HUES64 (cell line): ENCODE measurements around the gene FAM72A.
A peak's percentile ranks its signal among the peaks of the same experiment; 100 is the strongest.
"Not testable (repeated sequence)": the region's sequence is repeated elsewhere in the genome, so short reads cannot be mapped to it uniquely, and the experiment has no call there.

Source experiments
- H3K27ac ChIP-seq: 2 replicates; pipeline ENCODE4 v1.7.0; 2013; ENCODE audit warnings: low read depth, low read length, inconsistent platforms
- H3K27me3 ChIP-seq: 2 replicates; pipeline ENCODE4 v1.6.1; 2013; ENCODE audit warnings: mild to moderate bottlenecking, low read length; ENCODE audit not compliant: insufficient read depth
- H3K36me3 ChIP-seq: 2 replicates; pipeline ENCODE4 v1.6.1; 2013; ENCODE audit warnings: mild to moderate bottlenecking, low read length; ENCODE audit not compliant: insufficient read depth
- H3K4me1 ChIP-seq: 2 replicates; pipeline ENCODE4 v1.6.1; 2013; ENCODE audit warnings: mild to moderate bottlenecking, low read length, moderate library complexity; ENCODE audit not compliant: insufficient read depth
- H3K4me3 ChIP-seq: 2 replicates; pipeline ENCODE4 v1.5.1; 2013; ENCODE audit warnings: mild to moderate bottlenecking, low read length, moderate library complexity
- H3K9ac ChIP-seq: 2 replicates; pipeline ENCODE4 v1.6.1; 2013; ENCODE audit warnings: mild to moderate bottlenecking, low read depth, low read length
- H3K9me3 ChIP-seq: 2 replicates; pipeline ENCODE4 v1.6.1; 2013; ENCODE audit warnings: low read depth, low read length; ENCODE audit not compliant: insufficient read depth
- WGBS: fragments of 150-250, 120-280 bp; methylation state at CpG from one replicate; pipeline ENCODE4 v1.1.7; 2013; ENCODE audit warnings: missing lambda C conversion rate; 5-methylcytosine and 5-hydroxymethylcytosine counted together

Gene FAM72A

DNA sequence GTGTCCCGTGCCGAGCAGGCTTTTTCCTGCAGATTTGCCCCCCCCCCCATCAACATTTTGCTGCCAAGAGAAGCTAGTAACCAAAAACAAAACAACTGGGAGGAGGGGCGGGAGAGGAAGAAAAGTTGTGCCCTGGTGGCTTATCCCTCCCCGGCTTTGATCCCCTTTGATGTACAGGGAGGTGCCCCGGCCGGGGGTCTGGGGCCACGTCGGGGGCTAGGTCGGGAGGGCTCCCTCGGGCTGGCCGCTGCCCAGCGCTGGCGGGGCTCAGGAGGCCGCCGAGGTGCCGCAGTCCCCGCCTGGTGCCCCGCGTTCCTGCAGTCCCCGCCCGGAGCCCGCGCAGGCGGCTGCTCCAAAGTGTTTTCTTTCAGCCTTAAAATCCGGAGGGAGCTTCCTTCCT is 2.2 kb upstream of the FAM72A start:
- H3K9ac ChIP-seq, H3K36me3 ChIP-seq, H3K9me3 ChIP-seq, H3K27me3 ChIP-seq, H3K27ac ChIP-seq, H3K4me1 ChIP-seq: not testable (repeated sequence)
- peak overlapping the region; percentile 53 for H3K4me3 ChIP-seq
- WGBS: 0% methylated on average over 14 of the region's 25 CpGs

DNA sequence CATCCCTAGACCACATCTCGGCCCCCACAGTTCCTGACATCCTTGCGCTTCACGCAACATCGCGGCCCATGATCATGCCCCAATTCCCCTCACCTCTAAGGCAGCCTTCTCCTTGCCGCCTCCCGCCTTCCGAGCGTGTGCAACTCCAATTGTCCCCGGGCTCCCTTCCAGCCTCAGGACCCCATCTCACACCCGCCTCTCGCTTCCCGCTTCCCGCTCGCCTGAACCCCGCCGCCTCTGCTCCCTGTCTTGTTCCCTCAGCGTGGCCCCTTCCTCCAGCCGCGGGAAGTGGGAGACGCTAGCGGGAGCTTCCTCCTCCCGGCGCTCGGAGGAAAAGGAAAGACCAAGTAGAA is 1.5 kb upstream of the FAM72A start:
- H3K27ac ChIP-seq, H3K27me3 ChIP-seq, H3K9ac ChIP-seq, H3K9me3 ChIP-seq, H3K36me3 ChIP-seq, H3K4me1 ChIP-seq: not testable (repeated sequence)
- H3K4me3 ChIP-seq: peak overlapping the region; percentile 41; the same call in 1 of the 2 replicates
- WGBS: no CpG with 5 or more reads among the region's 25 CpGs

DNA sequence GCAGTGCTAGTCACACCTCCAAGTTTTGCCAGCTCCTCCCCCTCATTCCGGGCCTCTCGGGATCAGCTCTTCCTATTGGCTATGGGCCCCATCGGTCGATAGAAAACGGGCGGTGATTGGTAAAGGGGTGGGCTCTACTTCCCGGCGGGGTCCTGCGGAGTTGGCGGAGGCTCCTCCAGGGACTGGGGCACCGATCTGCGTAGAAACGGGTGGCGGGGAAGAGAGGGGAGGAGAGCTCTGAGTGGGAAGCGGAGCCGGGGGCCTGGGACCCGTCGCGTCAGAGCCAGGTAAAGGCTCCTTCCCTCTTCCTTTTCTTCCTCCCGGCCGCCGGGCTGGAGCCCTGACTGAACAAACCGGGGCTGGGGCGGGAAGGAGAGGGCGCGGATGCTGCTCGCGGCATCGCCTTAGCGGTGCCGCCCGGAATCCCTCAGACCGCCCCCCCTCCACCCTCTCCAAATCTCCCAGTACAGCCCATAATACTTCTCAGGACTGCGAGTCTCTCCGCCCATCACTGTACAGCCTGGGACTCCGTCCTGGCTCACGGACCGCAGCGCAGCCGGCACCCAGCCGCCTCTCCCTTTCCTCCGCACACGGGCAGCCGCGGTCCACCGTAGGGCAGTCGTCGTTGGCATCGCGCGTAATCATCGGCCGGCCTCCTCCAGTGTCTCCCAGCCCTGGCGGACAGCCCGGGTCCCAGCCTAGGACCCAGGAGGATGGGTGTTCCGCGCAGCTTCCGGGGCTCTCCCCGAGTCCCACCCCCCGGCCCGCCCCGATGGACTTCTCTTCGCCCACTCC is 922 bp upstream of the FAM72A start, which contains the start of gene SRGAP2:
Gene SRGAP2, plus strand, starts transcription at position 178 of the 795 bp plus-strand sequence. CDS start 2,430 bp downstream, outside the sequence.
- not testable (repeated sequence) for H3K27me3 ChIP-seq, H3K9ac ChIP-seq, H3K9me3 ChIP-seq, H3K4me1 ChIP-seq, H3K36me3 ChIP-seq
- Histone ChIP-seq H3K4me3 (peak within 1 kb of the TSS; percentile 57), H3K27ac (peak within 1 kb of the TSS; percentile 49; the same call in 1 of the 2 replicates)
- 0% methylated on average over 19 of the region's 63 CpGs for WGBS

DNA sequence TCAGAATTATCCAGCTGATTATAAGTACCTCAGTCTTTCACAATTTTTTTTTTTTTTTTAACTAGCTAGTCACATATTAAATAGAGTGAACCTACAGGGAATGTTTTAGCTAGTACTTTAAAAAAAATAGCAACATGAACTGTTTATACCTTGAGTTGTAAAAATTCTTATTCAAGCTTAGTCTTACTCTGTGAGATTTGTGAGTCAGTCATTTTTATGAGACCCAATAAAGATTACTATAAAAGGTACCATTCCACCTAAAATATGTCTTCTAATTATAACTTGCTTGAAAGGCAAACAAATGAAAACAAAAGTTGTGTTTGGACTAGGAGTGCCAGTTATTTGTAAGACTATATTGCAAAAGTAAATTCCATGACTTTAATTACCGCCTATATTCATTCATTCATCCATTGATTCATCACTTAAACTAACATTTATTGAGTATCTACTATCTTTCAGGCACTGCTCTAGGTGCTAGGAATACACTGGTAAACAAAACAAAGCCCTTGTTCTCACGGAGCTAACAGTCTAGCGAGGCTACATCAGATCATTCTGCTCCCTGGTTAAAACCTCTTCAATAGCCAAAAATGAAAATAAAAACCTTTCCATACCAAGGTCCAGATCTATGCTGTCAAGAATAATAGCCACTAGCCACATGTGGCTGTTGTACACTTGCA is 5.8 kb downstream of the FAM72A start:
- H3K27me3 ChIP-seq, H3K36me3 ChIP-seq, H3K4me3 ChIP-seq, H3K27ac ChIP-seq, H3K9ac ChIP-seq, H3K4me1 ChIP-seq, H3K9me3 ChIP-seq: not testable (repeated sequence)
- no CpG with 5 or more reads among the region's 3 CpGs for whole genome bisulfite sequencing

DNA sequence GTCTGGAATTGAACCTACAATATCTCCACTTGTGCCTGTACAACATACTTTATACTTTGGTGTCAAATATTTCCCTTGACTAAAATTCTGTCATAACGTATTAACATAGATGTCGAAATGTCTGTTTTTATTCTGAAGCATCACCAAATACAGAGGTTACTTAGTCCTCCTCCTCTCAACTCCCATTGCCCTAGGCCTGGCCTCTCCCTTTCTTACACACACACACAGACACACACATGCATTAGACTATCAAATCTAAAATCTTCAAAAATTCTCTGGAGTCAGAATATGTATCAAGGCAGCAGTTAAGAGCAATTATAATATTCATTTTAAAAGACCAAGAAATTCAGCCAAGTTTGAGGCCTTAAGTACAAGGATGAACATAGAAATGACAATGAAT is 7.5 kb downstream of the FAM72A start:
- not testable (repeated sequence) for H3K27me3 ChIP-seq, H3K9me3 ChIP-seq, H3K4me1 ChIP-seq, H3K4me3 ChIP-seq, H3K9ac ChIP-seq, H3K27ac ChIP-seq, H3K36me3 ChIP-seq
- WGBS: no CpG with 5 or more reads among the region's 2 CpGs

DNA sequence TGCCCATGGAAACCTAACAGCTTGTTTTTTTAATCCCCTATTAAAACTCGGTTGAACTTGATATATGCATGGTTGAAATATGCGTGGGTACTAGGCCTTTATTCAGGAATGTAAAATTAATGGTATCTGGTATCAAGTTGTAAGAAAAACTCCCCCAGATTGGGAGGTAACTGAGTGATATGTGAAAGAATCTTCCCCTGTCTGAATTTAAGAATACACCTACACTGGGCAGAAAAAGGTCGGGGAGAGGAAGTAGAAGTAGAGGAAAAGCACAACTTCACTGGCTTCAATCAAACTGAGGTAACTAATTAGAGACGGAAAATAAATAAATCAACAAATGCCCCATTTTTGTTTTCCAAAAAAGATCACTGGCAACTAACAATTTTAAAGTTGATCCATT is 15.8 kb downstream of the FAM72A start:
- not testable (repeated sequence) for H3K27me3 ChIP-seq, H3K9me3 ChIP-seq, H3K4me1 ChIP-seq, H3K27ac ChIP-seq, H3K4me3 ChIP-seq, H3K36me3 ChIP-seq, H3K9ac ChIP-seq
- WGBS: no CpG with 5 or more reads among the region's 4 CpGs

DNA sequence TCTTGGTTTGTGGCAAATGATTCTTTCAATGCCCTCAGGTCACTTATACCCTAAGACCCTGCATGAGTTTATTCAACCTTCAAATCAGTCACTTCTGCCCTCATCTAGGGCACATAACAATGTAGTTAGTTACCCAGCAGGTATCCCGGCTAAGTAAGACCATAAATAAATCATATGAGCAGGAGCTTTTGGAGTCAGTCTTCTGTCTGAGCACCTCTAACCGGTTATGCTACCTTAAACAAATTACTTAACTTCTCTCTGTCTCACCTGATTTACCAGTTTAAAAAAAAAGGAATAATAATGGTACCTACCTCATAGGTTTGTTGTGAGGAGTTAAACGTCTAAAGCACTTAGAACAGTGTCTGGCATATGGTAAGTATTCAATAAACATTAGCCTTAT is 16.9 kb downstream of the FAM72A start:
- H3K4me3 ChIP-seq, H3K27me3 ChIP-seq, H3K9me3 ChIP-seq, H3K27ac ChIP-seq, H3K9ac ChIP-seq, H3K36me3 ChIP-seq, H3K4me1 ChIP-seq: not testable (repeated sequence)
- no CpG with 5 or more reads among the region's 3 CpGs for WGBS

DNA sequence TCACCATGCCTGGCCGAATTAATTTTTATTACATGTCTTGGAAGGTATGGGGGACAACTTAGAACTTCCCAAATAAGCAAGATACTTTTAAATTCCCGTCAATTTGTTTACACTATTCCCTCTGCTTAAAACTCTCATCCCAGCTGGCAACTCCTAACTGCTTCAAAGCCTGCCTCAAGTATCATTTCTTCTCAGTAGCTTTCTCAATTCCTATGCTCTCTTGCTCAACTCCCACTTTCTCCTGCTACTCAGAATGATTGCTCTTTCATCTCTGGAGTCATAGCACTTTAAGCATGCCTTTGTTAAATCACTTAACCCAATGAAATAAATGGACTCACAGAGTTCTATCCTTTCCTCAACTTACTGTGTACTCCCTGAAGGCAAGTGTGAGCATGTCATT is 18.9 kb downstream of the FAM72A start:
- not testable (repeated sequence) for H3K9me3 ChIP-seq, H3K27me3 ChIP-seq, H3K4me3 ChIP-seq, H3K36me3 ChIP-seq, H3K9ac ChIP-seq, H3K4me1 ChIP-seq, H3K27ac ChIP-seq
- WGBS: no CpG with 5 or more reads among the region's 2 CpGs

DNA sequence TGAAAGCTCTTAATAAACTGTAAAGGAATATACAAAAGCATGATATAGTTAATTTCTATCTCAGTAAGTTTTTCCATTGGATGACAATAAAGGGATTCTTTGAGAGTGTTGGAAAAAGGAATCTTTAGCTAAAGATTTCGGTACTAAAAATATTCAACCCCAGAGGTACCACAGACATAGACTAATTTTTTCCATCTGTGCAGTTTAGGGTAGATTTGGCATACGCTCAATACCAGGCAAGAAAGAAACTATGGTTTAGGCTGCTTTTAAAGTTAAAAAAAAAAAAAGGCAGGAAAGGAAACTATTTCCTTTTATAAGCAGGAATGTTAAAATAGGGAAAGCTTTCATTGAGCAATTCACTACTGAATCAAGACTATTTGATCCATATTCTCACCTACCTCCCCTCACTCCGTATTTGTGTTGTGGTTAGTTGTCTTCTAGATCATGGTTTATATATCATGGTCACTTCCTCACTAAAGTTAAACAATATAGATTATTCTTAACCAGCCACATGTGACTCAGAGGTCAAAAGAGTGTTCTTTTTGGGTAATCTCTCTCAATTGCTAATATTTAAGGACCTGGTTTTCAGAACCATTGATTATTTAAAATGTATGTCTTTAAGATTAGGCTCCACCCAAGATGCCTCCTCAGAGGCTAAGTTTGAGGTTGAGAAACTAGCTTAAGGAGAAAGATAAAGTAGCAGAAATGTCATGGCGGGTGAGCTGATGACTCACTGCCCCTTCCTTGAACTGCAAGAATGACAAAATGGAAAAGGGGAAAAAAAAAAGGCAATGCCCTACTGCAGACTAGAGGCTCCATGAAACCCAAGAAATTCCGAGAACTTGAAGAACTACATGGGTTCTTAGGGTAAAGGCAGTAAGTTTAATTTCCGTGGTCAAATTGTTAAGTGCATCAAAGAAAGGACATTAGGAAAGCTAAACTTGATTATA is 20.0 kb downstream of the FAM72A start:
- H3K4me3 ChIP-seq, H3K9ac ChIP-seq, H3K27me3 ChIP-seq, H3K36me3 ChIP-seq, H3K9me3 ChIP-seq, H3K27ac ChIP-seq, H3K4me1 ChIP-seq: not testable (repeated sequence)
- WGBS: 80% methylated on average over 2 of the region's 6 CpGs

DNA sequence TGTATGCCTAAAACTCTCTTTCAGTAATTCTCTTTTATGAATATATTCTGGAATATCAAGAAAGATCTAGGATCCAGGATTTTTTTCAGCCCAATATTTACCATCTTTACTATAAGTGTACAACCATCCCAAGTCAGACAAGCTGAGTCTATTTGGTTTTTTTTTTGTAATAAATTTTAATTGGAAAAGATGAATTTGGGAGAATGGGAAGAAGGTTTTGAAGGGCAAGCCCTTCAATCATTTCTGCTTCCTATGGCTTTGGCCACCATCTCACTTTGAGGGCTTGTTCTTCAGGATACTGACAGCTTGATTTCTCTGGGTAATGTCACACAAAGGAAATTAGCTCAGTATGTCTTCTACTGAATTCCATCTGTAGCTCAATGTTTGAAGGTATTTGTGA is 23.0 kb downstream of the FAM72A start:
- not testable (repeated sequence) for H3K9ac ChIP-seq

More for the DNA sequence above, 23.0 kb downstream of the FAM72A start:
- H3K9me3 ChIP-seq, H3K27me3 ChIP-seq, H3K4me3 ChIP-seq, H3K4me1 ChIP-seq, H3K36me3 ChIP-seq, H3K27ac ChIP-seq: not testable (repeated sequence)
